Astrocyte (in vitro differentiated cells and primary cell): ENCODE data around the gene GSN.

ENCODE experiments used
- CTCF ChIP-seq: IDR thresholded peaks from 2 replicates; pipeline ENCODE4 v1.5.1; 2011; ENCODE audit warnings: low read depth, mild to moderate bottlenecking, inconsistent platforms, low read length, moderate library complexity; ENCODE audit not compliant: insufficient read depth
- EZH2 ChIP-seq: IDR thresholded peaks from 2 replicates; pipeline ENCODE4 v1.6.1; 2012; ENCODE audit warnings: mild to moderate bottlenecking, low read length, inconsistent platforms; ENCODE audit not compliant: insufficient read depth

GRCh38 chr9:121328476-121328875 lies 60.5 kb downstream of the GSN start:
- TF ChIP-seq CTCF = no peak
- no peak for TF ChIP-seq EZH2
